ENCODE measurements around the gene OR6S1.

OR6S1 gene

DNA sequence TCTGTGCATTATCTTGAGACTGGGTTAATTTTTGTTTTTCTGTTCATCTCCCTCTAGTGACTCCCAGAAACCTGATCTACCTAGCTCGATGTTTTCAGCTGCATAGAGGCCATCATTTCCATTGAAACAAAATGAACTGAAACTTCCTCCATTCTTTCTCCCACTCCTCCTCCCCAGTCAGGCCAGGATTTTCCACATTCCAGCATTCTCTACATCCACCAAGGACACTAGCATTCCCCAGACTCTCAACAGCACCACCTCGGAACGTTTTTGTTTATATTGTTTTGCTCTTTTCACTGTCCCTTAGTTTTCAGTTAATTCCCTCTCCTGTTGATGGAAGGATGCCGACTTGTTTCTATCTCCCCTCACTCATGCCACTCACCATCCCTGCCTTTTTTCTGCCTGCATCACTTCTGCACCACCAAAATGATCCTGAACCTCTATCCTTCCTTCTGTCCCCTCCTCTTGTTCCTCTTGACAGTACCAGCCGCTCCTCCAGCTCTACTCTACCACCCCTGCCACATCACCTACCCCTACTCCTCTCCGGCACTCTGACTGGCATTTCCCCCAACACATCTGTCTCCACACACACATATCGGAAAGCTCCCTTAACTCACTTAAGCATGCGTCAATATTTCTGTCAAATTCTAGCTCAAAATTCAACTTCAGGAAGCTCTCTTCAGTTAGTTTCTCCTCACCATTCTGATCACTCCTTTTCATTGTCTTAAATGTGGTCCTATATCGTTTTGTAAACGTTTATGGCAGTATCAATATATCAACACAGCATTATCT, 13.2 kb downstream of the OR6S1 start:
- Histone ChIP-seq H3K9me2 (replicated peaks; ENCODE audit: control insufficient read depth, low read length) (no peaks in the 10 kb centered on the region), H3K4me1 (ENCODE audit: control insufficient read depth, low read length) (peaks cover 68% of the 10 kb centered on the region), H3K79me2 (ENCODE audit: control insufficient read depth, low read length) (no peaks in the 10 kb centered on the region), H3K4me2 (ENCODE audit: low read length) (peak overlapping the region; percentile 16), H4K20me1 (ENCODE audit: control insufficient read depth, insufficient read depth, low read depth, low read length) (peaks cover 5% of the 10 kb centered on the region), H3K9me3 (ENCODE audit: control insufficient read depth, insufficient read depth, low read length) (no peaks in the 10 kb centered on the region), H3K27ac (ENCODE audit: low read depth, low read length) (no peak overlapping the region), H3K27me3 (ENCODE audit: control insufficient read depth, low read length) (peaks cover 83% of the 10 kb centered on the region), H3K4me3 (ENCODE audit: low read length) (no peak overlapping the region), H3K36me3 (ENCODE audit: control insufficient read depth, low read length) (no peaks in the 10 kb centered on the region), H3F3A (ENCODE audit: control insufficient read depth, insufficient read depth) (peaks cover 10% of the 10 kb centered on the region; the same call in 1 of the 2 replicates)
- TF ChIP-seq, protein P1, sequence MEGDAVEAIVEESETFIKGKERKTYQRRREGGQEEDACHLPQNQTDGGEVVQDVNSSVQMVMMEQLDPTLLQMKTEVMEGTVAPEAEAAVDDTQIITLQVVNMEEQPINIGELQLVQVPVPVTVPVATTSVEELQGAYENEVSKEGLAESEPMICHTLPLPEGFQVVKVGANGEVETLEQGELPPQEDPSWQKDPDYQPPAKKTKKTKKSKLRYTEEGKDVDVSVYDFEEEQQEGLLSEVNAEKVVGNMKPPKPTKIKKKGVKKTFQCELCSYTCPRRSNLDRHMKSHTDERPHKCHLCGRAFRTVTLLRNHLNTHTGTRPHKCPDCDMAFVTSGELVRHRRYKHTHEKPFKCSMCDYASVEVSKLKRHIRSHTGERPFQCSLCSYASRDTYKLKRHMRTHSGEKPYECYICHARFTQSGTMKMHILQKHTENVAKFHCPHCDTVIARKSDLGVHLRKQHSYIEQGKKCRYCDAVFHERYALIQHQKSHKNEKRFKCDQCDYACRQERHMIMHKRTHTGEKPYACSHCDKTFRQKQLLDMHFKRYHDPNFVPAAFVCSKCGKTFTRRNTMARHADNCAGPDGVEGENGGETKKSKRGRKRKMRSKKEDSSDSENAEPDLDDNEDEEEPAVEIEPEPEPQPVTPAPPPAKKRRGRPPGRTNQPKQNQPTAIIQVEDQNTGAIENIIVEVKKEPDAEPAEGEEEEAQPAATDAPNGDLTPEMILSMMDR (IDR thresholded peaks at IDR 0.05; ENCODE audit: low read depth, low read length, poor library complexity, severe bottlenecking), result no peak
- TF ChIP-seq EZH2phosphoT487 (IDR thresholded peaks at IDR 0.05; ENCODE audit: borderline replicate concordance, low read length), result no peak; the same call in 1 of the 2 replicates

DNA sequence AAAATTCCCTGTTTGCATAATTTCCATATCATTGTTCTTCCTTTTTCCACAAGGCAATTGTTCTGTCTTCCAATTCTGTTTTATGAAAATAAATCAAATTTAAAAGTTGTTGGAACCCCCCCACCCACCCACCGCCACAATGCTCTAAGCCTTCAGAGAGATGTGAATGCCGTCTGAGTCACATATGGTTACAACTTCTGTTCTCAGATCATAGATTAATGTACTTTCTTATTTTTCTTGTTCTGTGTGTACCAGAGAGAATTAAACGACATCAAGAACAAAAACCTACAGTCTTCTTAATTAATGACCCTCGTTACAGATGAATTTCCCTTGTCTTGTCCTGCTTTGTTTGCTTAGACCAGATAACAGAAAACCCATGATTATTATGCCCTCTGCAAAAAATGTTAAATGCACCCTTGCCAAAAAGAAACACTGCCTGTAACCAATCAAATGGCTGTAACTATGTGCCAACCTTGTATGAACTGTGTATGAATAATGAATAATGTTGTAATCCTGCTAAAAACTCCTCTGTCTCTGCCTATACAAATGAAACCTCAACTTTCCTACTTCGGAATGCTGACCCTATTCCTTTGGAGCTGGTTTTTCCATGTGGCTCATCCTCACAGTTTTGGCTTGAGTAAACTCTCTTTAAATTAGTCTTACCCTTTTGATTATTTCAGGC, 14.0 kb downstream of the OR6S1 start:
- Histone ChIP-seq H3K4me3 (ENCODE audit: low read length) (no peak overlapping the region), H3K9me2 (replicated peaks; ENCODE audit: control insufficient read depth, low read length) (no peaks in the 10 kb centered on the region), H3F3A (ENCODE audit: control insufficient read depth, insufficient read depth) (peaks cover 10% of the 10 kb centered on the region; the same call in 1 of the 2 replicates), H3K4me1 (ENCODE audit: control insufficient read depth, low read length) (peaks cover 68% of the 10 kb centered on the region), H3K27me3 (ENCODE audit: control insufficient read depth, low read length) (peaks cover 83% of the 10 kb centered on the region), H3K36me3 (ENCODE audit: control insufficient read depth, low read length) (no peaks in the 10 kb centered on the region), H3K79me2 (ENCODE audit: control insufficient read depth, low read length) (no peaks in the 10 kb centered on the region), H3K27ac (ENCODE audit: low read depth, low read length) (no peak overlapping the region), H3K4me2 (ENCODE audit: low read length) (0 out of 2 replicates have a peak overlapping the region, but pooled peaks have one; percentile 16), H3K9me3 (ENCODE audit: control insufficient read depth, insufficient read depth, low read length) (no peaks in the 10 kb centered on the region), H4K20me1 (ENCODE audit: control insufficient read depth, insufficient read depth, low read depth, low read length) (peaks cover 5% of the 10 kb centered on the region)
- TF ChIP-seq, protein P1 (IDR thresholded peaks at IDR 0.05; ENCODE audit: low read depth, low read length, poor library complexity, severe bottlenecking), result no peak
- no peak for TF ChIP-seq EZH2phosphoT487 (IDR thresholded peaks at IDR 0.05; ENCODE audit: borderline replicate concordance, low read length)

DNA sequence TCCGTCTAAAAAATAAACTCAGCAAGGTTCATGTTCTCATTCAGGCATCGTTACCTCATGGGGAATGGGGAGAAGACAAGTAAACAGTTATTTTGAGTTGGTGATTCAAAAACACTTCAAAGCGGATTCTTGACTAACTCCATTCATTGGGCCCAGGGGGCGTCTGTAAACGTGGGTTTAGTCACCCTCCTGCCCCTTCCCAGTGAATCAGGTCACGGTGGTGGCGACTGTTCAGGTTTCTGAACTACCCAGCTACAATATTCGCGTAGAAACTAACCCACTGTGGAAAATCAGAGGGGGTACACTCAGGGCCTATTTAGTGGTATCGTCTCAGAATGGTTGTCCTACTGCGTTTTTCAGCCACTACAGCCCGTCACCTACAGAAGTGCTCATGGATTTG, 15.2 kb downstream of the OR6S1 start:
- H3K27me3 ChIP-seq (ENCODE audit: control insufficient read depth, low read length), result peaks cover 89% of the 10 kb centered on the region
- H3K4me2 ChIP-seq (ENCODE audit: low read length), result peak overlapping the region; percentile 69
- peak overlapping the region; percentile 58 for H3K4me3 ChIP-seq (ENCODE audit: low read length)

More for the DNA sequence above, 15.2 kb downstream of the OR6S1 start:
- H3K4me1 ChIP-seq (ENCODE audit: control insufficient read depth, low read length), result peaks cover 66% of the 10 kb centered on the region
- no peaks in the 10 kb centered on the region for H3K9me2 ChIP-seq (replicated peaks; ENCODE audit: control insufficient read depth, low read length)
- peaks cover 10% of the 10 kb centered on the region; the same call in 1 of the 2 replicates for H3F3A ChIP-seq (ENCODE audit: control insufficient read depth, insufficient read depth)
- H3K36me3 ChIP-seq (ENCODE audit: control insufficient read depth, low read length), result no peaks in the 10 kb centered on the region
- H3K79me2 ChIP-seq (ENCODE audit: control insufficient read depth, low read length), result no peaks in the 10 kb centered on the region
- TF ChIP-seq EZH2phosphoT487 (IDR thresholded peaks at IDR 0.05; ENCODE audit: borderline replicate concordance, low read length), result no peak
- TF ChIP-seq, protein P1 (IDR thresholded peaks at IDR 0.05; ENCODE audit: low read depth, low read length, poor library complexity, severe bottlenecking), result no peak
- peaks cover 5% of the 10 kb centered on the region for H4K20me1 ChIP-seq (ENCODE audit: control insufficient read depth, insufficient read depth, low read depth, low read length)
- no peak overlapping the region for H3K27ac ChIP-seq (ENCODE audit: low read depth, low read length)
- H3K9me3 ChIP-seq (ENCODE audit: control insufficient read depth, insufficient read depth, low read length), result no peaks in the 10 kb centered on the region

Data from DOHH2 (cell line).